Endometrial microvascular endothelial cells (primary cell): Measurements from ENCODE around the gene CHMP1A. TPM values are rescaled to one million over a fixed set of nuclear protein-coding genes. Genes with fewer than 3 reads are reported as not detected.

Experiments
- in situ Hi-C: cut with HindIII; loops from 2 replicates; pipeline ENCODE4 v1.10.0; 2017; ENCODE audit warnings: low sequenced_read_pairs, low pct_unique_long_range_greater_than_20kb; ENCODE audit errors: inconsistent ontology term
- total RNA-seq: library from RNA; depleted of rRNA; stranded (reverse); fragments of >200 nt; gene quantifications from one replicate; pipeline ENCODE4 v1.2.3, GENCODE V29; 2015; ENCODE audit errors: inconsistent ontology term

The CHMP1A gene
- total RNA-seq, 1 donor from 2014 or later = 110 TPM

DNA sequence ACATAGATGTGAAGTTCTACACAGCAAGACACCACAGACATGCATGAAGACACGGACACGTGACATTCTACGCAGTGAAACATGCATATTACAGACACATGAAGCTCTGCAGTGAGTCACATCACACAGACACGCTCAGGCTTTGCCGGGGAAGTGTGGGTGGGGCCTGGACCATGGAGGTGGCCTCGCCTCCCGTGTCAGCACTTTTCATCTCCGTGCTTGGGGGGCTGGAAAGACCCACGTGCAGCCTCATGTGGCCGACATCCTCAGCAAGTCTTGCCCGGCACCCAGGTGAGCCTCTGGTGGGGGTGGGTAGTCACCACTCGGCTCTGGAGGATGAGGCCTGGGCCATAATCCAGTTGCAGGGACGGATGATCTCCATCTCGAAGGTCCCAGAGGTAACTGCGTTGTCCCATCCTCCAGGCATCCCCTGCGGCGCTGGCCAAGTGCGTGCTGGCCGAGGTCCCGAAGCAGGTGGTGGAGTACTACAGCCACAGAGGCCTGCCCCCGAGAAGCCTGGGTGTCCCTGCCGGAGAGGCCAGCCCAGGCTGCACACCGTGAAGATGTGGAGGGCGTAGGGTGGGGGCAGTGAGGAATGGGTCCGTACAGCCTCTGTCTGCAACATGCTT lies 61.3 kb downstream of the CHMP1A start:
- in situ Hi-C loops = no loop called here

DNA sequence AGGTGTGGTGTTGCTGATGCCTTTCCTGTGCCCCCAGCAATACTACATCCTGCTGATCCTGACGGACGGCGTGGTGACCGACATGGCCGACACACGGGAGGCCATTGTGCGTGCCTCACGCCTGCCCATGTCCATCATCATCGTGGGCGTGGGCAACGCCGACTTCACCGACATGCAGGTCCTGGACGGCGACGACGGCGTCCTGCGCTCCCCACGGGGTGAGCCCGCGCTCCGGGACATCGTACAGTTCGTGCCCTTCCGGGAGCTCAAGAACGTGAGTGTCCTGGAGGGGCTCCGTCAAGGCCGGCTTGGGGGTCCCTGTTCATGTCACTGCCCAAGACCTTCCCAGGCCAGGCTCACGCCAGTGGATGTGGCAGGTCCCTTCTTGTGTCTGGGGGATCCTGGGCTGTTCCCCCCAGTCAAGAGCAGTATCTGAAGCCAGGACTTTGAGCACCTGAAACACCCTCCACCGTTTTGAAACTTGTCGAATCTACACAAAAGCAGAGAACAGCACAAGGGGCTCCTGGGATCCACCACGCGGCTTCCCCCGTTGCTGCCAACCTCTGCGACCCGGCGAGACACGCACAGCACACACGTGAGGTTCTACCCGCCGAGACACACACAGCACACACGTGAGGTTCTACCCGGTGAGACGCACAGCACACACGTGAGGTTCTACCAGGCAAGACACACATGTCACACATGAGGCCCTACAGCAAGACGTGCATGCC lies 62.0 kb downstream of the CHMP1A start:
- in situ Hi-C loops = no loop called here

Other genes with a start within 250 kb of the CHMP1A start
- 72.5 TPM for gene ANKRD11, start 167.1 kb downstream of the CHMP1A start, total RNA-seq
- gene SPG7, start 149.3 kb downstream of the CHMP1A start, total RNA-seq = 67.8 TPM
- 4,119 TPM for gene RPL13, start 97.0 kb downstream of the CHMP1A start, total RNA-seq
- gene CPNE7, start 82.0 kb downstream of the CHMP1A start, total RNA-seq = 22.9 TPM
- gene DPEP1, start 44.1 kb downstream of the CHMP1A start, total RNA-seq = not detected
- 7.9 TPM for gene SPATA33, start 128 bp upstream of the CHMP1A start, total RNA-seq
- 58.4 TPM for gene CDK10, start 29.0 kb upstream of the CHMP1A start, total RNA-seq
- 14.0 TPM for gene SPATA2L, start 44.0 kb upstream of the CHMP1A start, total RNA-seq
- 3.4 TPM for gene VPS9D1, start 63.2 kb upstream of the CHMP1A start, total RNA-seq
- gene ZNF276, start 63.8 kb upstream of the CHMP1A start, total RNA-seq = 24.6 TPM
- 33.1 TPM for gene FANCA, start 158.9 kb upstream of the CHMP1A start, total RNA-seq
- 0.19 TPM for gene SPIRE2, start 170.8 kb upstream of the CHMP1A start, total RNA-seq
- gene TCF25, start 215.9 kb upstream of the CHMP1A start, total RNA-seq = 165 TPM